GM23338 (cell line): Measurements from ENCODE around the gene HACD1. TPM values are rescaled to one million over a fixed set of nuclear protein-coding genes. Genes with fewer than 3 reads are reported as not detected.

Source experiments
- ATAC-seq: fragments of 200-7000 bp; cut with Tn5 transposase; 3 replicates; pipeline ENCODE4 v1.9.1; 2020
- DNase-seq: peaks from one replicate; pipeline ENCODE4 v3.0.0-alpha.2; 2015; ENCODE audit warnings: low spot score
- H2AFZ ChIP-seq: fragments of 200-600 bp; sonication (generic); 2 replicates; pipeline ENCODE4 v1.8.0; 2016; ENCODE audit warnings: antibody characterized with exemption, mild to moderate bottlenecking, moderate library complexity
- H3F3A ChIP-seq: fragments of 200-600 bp; sonication (generic); replicated peaks from 2 replicates; pipeline ENCODE4 v1.8.0; 2017; ENCODE audit warnings: antibody characterized with exemption, mixed run types, low read depth
- H3K27ac ChIP-seq: fragments of 200-600 bp; sonication (generic); 2 replicates; pipeline ENCODE4 v1.6.1; 2016; ENCODE audit warnings: low read depth
- H3K27me3 ChIP-seq: fragments of 200-600 bp; sonication (generic); 2 replicates; pipeline ENCODE4 v1.8.0; 2016; ENCODE audit warnings: mild to moderate bottlenecking, mixed run types, moderate library complexity; ENCODE audit not compliant: insufficient read depth
- H3K36me3 ChIP-seq: fragments of 200-600 bp; sonication (generic); 2 replicates; pipeline ENCODE4 v1.8.0; 2016; ENCODE audit warnings: mild to moderate bottlenecking; ENCODE audit not compliant: insufficient read depth
- H3K4me1 ChIP-seq: fragments of 200-600 bp; sonication (generic); 2 replicates; pipeline ENCODE4 v1.8.0; 2016; ENCODE audit warnings: mild to moderate bottlenecking, moderate library complexity; ENCODE audit not compliant: insufficient read depth
- H3K4me2 ChIP-seq: fragments of 200-600 bp; sonication (generic); 2 replicates; pipeline ENCODE4 v1.7.1; 2017; ENCODE audit warnings: mixed run types
- H3K4me3 ChIP-seq: fragments of 200-600 bp; sonication (generic); 2 replicates; pipeline ENCODE4 v1.6.1; 2016; ENCODE audit warnings: mixed run types
- H3K79me2 ChIP-seq: fragments of 200-600 bp; sonication (generic); replicated peaks from 2 replicates; pipeline ENCODE4 v1.8.0; 2017; ENCODE audit warnings: mild to moderate bottlenecking; ENCODE audit not compliant: insufficient read depth
- H3K9me2 ChIP-seq: fragments of 200-600 bp; sonication (generic); 2 replicates; pipeline ENCODE4 v1.8.0; 2017; ENCODE audit not compliant: insufficient read depth
- H4K20me1 ChIP-seq: fragments of 200-600 bp; sonication (generic); replicated peaks from 2 replicates; pipeline ENCODE4 v1.8.0; 2017; ENCODE audit warnings: mild to moderate bottlenecking; ENCODE audit not compliant: insufficient read depth
- H3K27ac Mint-ChIP-seq: 2 replicates; pipeline ENCODE4 v1.8.0; 2020; ENCODE audit warnings: inconsistent platforms, mild to moderate bottlenecking, moderate library complexity, mixed read lengths
- H3K27me3 Mint-ChIP-seq: 3 replicates; pipeline ENCODE4 v1.8.0; 2022; ENCODE audit warnings: low read depth, mild to moderate bottlenecking, moderate library complexity, mixed read lengths, inconsistent platforms; ENCODE audit not compliant: insufficient read depth, poor library complexity
- H3K36me3 Mint-ChIP-seq: 3 replicates; pipeline ENCODE4 v1.8.0; 2021; ENCODE audit warnings: low read depth, mild to moderate bottlenecking, inconsistent platforms, moderate library complexity, mixed read lengths
- H3K4me1 Mint-ChIP-seq: 3 replicates; pipeline ENCODE4 v1.8.0; 2020; ENCODE audit warnings: mild to moderate bottlenecking, inconsistent platforms, mixed read lengths
- H3K4me3 Mint-ChIP-seq: 3 replicates; pipeline ENCODE4 v1.8.0; 2021; ENCODE audit warnings: moderate library complexity, mild to moderate bottlenecking, inconsistent platforms, mixed read lengths
- H3K9me3 Mint-ChIP-seq: 3 replicates; pipeline ENCODE4 v1.8.0; 2020; ENCODE audit warnings: moderate library complexity, mild to moderate bottlenecking, inconsistent platforms, mixed read lengths
- CREB1 ChIP-seq: fragments of 250-450 bp; sonication (Bioruptor Pico); IDR thresholded peaks from 2 replicates; pipeline ENCODE4 v1.5.0; 2020; ENCODE audit warnings: low read depth, mild to moderate bottlenecking, moderate library complexity
- ETS1 ChIP-seq: IDR thresholded peaks from 2 replicates; pipeline ENCODE4 v1.6.1; 2016; ENCODE audit warnings: antibody characterized with exemption
- EZH2 ChIP-seq: fragments of 200-600 bp; sonication (generic); IDR thresholded peaks from one replicate; pipeline ENCODE4 v1.8.0; 2017; ENCODE audit warnings: antibody characterized with exemption, mild to moderate bottlenecking, low read depth; ENCODE audit not compliant: unreplicated experiment
- JUNB ChIP-seq: IDR thresholded peaks from one replicate; pipeline ENCODE4 v1.6.1; 2016; ENCODE audit warnings: antibody characterized with exemption; ENCODE audit not compliant: unreplicated experiment
- POLR2AphosphoS5 ChIP-seq: IDR thresholded peaks from 2 replicates; pipeline ENCODE4 v1.6.1; 2016; ENCODE audit warnings: antibody characterized with exemption, low read depth
- REST ChIP-seq: IDR thresholded peaks from one replicate; pipeline ENCODE4 v1.6.1; 2018; ENCODE audit warnings: antibody characterized with exemption; ENCODE audit not compliant: unreplicated experiment
- STAT1 ChIP-seq: IDR thresholded peaks from one replicate; pipeline ENCODE4 v1.6.1; 2016; ENCODE audit warnings: antibody characterized with exemption; ENCODE audit not compliant: unreplicated experiment
- ZNF114 ChIP-seq: fragments of 250-450 bp; sonication (Bioruptor Pico); IDR thresholded peaks from 2 replicates; pipeline ENCODE4 v1.5.0; 2020; ENCODE audit warnings: mild to moderate bottlenecking, moderate library complexity
- ZNF331 ChIP-seq: fragments of 250-450 bp; sonication (Bioruptor Pico); IDR thresholded peaks from 2 replicates; pipeline ENCODE4 v1.5.0; 2020; ENCODE audit warnings: low read depth, mild to moderate bottlenecking, moderate library complexity
- ZNF462 ChIP-seq: fragments of 250-450 bp; sonication (Bioruptor Pico); IDR thresholded peaks from 2 replicates; pipeline ENCODE4 v1.5.0; 2020; ENCODE audit warnings: mild to moderate bottlenecking, moderate library complexity
- polyA plus RNA-seq: library from polyadenylated mRNA; unstranded; fragments of >200 nt; fragmentation: Nextera tagmentation; extraction: Ambion mirVana; gene quantifications from 2 replicates; pipeline ENCODE4 v1.2.1, GENCODE V29; 2016
- total RNA-seq: library from RNA; depleted of rRNA; stranded (reverse); fragments of >200 nt; shearing (Covaris generic); gene quantifications from 2 replicates; pipeline ENCODE4 v1.2.3, GENCODE V29; 2014

HACD1 gene
- total and polyA plus RNA-seq, 2 experiments from 2014 or later, result 32.2 to 66.2 TPM

GRCh38 chr10:17605936-17606335, 11.2 kb downstream of the HACD1 start:
- Mint-ChIP-seq H3K4me1 (no peaks in the 10 kb centered on the region; the same call in 2 of the 3 replicates), H3K36me3 (no peaks in the 10 kb centered on the region), H3K27ac (no peak overlapping the region), H3K27me3 (peaks cover 4% of the 10 kb centered on the region), H3K9me3 (no peaks in the 10 kb centered on the region), H3K4me3 (no peak overlapping the region)
- Histone ChIP-seq H3K4me1 (peaks cover 3% of the 10 kb centered on the region; the same call in 1 of the 2 replicates), H2AFZ (no peak overlapping the region), H3F3A (no peaks in the 10 kb centered on the region), H3K27ac (no peak overlapping the region), H3K9me2 (no peaks in the 10 kb centered on the region), H3K4me3 (no peak overlapping the region), H3K79me2 (peaks cover 4% of the 10 kb centered on the region; the same call in 1 of the 2 replicates), H3K27me3 (no peaks in the 10 kb centered on the region), H4K20me1 (no peaks in the 10 kb centered on the region), H3K36me3 (no peaks in the 10 kb centered on the region), H3K4me2 (no peak overlapping the region)
- ATAC-seq (no peak), DNase-seq (no peak)
- no peak for TF ChIP-seq EZH2
- TF ChIP-seq ETS1, result no peak
- TF ChIP-seq STAT1, result no peak
- no peak for TF ChIP-seq JUNB
- no peak for TF ChIP-seq POLR2AphosphoS5
- no peak for TF ChIP-seq ZNF462
- no peak for TF ChIP-seq ZNF114 (CRISPR knock-in tag)
- no peak for TF ChIP-seq ZNF331 (CRISPR knock-in tag)
- TF ChIP-seq REST, result no peak
- no peak for TF ChIP-seq CREB1
